ENCODE results near the gene RPP40. TPM values are rescaled to one million over a fixed set of nuclear protein-coding genes. Genes with fewer than 3 reads are reported as not detected.

Gene RPP40
- polyA plus RNA-seq, 2 of the 4 experiments (the other 2 are of a cell fraction) = 17.8 to 33.9 TPM

DNA sequence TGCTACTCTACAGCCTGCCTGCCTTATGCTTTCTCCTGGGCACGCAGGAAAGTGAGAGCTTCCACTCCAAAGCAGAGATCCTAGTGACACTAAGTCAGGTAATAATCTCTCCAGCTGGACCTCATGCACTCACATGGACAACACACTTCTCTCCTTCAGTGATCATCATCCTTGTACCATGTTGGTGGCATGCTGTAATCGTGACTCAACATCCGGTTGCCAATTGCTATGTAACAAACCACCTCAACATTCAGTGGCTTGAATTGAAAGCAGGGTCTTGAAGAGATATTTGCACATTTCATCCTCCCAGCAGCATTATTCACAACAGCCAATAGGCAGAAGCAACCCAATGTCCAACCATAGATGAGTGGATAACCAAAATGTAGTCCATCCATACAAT lies 41.0 kb upstream of the RPP40 start:
- H3K4me2 ChIP-seq = no peak overlapping the region
- CTCF ChIA-PET = interaction anchor here (0.7 kb wide), 1 partner anchor 9 kb away, joined by 3 read pairs; no protein-coding TSS in a partner anchor

DNA sequence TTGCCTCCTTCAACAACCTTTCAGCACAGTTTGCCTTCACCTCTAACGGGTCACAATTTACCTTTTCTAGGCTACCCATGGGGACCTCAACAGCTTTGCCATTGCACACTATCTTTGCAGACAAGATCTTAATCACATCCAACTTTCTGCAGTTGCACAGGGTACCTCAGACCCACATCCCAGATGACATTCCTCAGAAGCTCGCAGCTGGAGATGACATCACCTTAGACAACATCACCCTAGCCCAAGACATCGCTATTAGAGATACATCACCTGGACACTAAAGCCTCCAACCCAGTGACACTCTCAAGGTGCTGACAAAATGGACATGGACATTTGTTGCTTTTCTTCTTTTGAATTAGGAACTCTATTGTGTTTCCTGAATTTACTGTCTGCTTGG lies 38.6 kb upstream of the RPP40 start:
- TF ChIP-seq, protein P1, sequence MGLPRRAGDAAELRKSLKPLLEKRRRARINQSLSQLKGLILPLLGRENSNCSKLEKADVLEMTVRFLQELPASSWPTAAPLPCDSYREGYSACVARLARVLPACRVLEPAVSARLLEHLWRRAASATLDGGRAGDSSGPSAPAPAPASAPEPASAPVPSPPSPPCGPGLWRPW (IDR thresholded peaks at IDR 0.05) = no peak
- TF ChIP-seq, protein P2, sequence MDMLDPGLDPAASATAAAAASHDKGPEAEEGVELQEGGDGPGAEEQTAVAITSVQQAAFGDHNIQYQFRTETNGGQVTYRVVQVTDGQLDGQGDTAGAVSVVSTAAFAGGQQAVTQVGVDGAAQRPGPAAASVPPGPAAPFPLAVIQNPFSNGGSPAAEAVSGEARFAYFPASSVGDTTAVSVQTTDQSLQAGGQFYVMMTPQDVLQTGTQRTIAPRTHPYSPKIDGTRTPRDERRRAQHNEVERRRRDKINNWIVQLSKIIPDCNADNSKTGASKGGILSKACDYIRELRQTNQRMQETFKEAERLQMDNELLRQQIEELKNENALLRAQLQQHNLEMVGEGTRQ (IDR thresholded peaks at IDR 0.05) = no peak
- TF ChIP-seq EHF (CRISPR knock-in tag; IDR thresholded peaks at IDR 0.05) = no peak
- TF ChIP-seq, protein P3, sequence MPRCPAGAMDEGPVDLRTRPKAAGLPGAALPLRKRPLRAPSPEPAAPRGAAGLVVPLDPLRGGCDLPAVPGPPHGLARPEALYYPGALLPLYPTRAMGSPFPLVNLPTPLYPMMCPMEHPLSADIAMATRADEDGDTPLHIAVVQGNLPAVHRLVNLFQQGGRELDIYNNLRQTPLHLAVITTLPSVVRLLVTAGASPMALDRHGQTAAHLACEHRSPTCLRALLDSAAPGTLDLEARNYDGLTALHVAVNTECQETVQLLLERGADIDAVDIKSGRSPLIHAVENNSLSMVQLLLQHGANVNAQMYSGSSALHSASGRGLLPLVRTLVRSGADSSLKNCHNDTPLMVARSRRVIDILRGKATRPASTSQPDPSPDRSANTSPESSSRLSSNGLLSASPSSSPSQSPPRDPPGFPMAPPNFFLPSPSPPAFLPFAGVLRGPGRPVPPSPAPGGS (IDR thresholded peaks at IDR 0.05) = no peak
- Histone ChIP-seq H3K27ac (no peak overlapping the region), H3K4me1 (no peaks in the 10 kb centered on the region), H3K9me3 (no peaks in the 10 kb centered on the region), H3K4me3 (no peak overlapping the region), H3K4me2 (no peak overlapping the region)
- POLR2A ChIA-PET = no interaction called here
- ATAC-seq = no peak
- no peak for FAIRE-seq
- WGBS (ENCODE audit: missing lambda C conversion rate) = 81% methylated on average over 3 of the region's 3 CpGs
- CTCF ChIA-PET = interaction anchor here (0.9 kb wide), 1 partner anchor 13 kb away, joined by 3 read pairs; no protein-coding TSS in a partner anchor
- no peak for DNase-seq (ENCODE audit: low read depth in 1 of 2, low spot score in 1 of 2)

More for the DNA sequence above, 41.0 kb upstream of the RPP40 start:
- 93% methylated on average over 3 of the region's 3 CpGs for WGBS (ENCODE audit: missing lambda C conversion rate)
- ATAC-seq = no peak
- H3K4me1 ChIP-seq = no peaks in the 10 kb centered on the region
- no peak for TF ChIP-seq SMC3 (IDR thresholded peaks at IDR 0.05)
- TF ChIP-seq, protein P1 (IDR thresholded peaks at IDR 0.05) = no peak
- no peak for TF ChIP-seq CHD4 (IDR thresholded peaks at IDR 0.05; ENCODE audit: borderline replicate concordance)
- TF ChIP-seq NFE2L2 (conservative IDR thresholded peaks at IDR 0.05; ENCODE audit: low read length) = no peak
- TF ChIP-seq EP300 (IDR thresholded peaks at IDR 0.05) = no peak
- TF ChIP-seq EHMT2 (IDR thresholded peaks at IDR 0.05; ENCODE audit: low read depth) = no peak
- no peak for TF ChIP-seq CHD2 (IDR thresholded peaks at IDR 0.05; ENCODE audit: low read length, partially characterized antibody)
- no peak for TF ChIP-seq RNF2 (IDR thresholded peaks at IDR 0.05; ENCODE audit: borderline replicate concordance, low read depth)
- no peak for TF ChIP-seq ZNF302 (CRISPR knock-in tag; IDR thresholded peaks at IDR 0.05)
- no peak for TF ChIP-seq JUNB (IDR thresholded peaks at IDR 0.05)
- H3K27ac ChIP-seq = no peak overlapping the region
- DNase-seq (ENCODE audit: low read depth in 1 of 2, low spot score in 1 of 2) = no peak
- H3K9me3 ChIP-seq = peaks cover 4% of the 10 kb centered on the region; the same call in 1 of the 3 replicates
- no peak for FAIRE-seq
- POLR2A ChIA-PET = no interaction called here
- no peak overlapping the region for H3K4me3 ChIP-seq

DNA sequence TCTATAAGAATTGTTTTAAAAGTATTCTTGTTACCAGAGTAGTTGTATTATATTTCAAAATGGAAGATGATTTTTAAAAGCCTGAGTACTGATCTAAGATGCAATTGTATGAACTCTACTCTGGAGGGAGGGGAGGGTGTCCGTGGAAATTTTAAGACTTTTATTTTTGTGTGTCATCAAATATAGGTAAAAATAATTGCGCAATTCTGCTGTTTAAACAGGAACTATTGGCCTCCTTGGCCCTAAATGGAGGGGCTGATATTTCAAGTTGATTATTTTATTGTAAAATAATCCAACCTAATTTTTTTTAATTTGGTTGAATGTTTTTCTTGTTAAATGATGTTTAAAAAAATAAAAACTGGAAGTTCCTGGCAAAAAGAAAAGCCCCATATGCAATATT lies 38.1 kb upstream of the RPP40 start:
- WGBS (ENCODE audit: missing lambda C conversion rate) = 33% methylated on average over 2 of the region's 2 CpGs
- Histone ChIP-seq H3K27ac (no peak overlapping the region), H3K4me3 (no peak overlapping the region), H3K4me1 (no peaks in the 10 kb centered on the region), H3K9me3 (no peaks in the 10 kb centered on the region), H3K4me2 (no peak overlapping the region)
- no peak for FAIRE-seq
- TF ChIP-seq RCOR1 (IDR thresholded peaks at IDR 0.05; ENCODE audit: low read depth, low read length) (no peak), ESRRA (IDR thresholded peaks at IDR 0.05; ENCODE audit: borderline replicate concordance, low read length) (no peak), SREBF2 (IDR thresholded peaks at IDR 0.05) (no peak), TP53 (CRISPR knock-in tag; IDR thresholded peaks at IDR 0.05) (no peak), RNF2 (IDR thresholded peaks at IDR 0.05; ENCODE audit: borderline replicate concordance, low read depth) (no peak), PHF8 (IDR thresholded peaks at IDR 0.05; ENCODE audit: borderline replicate concordance, low read depth) (no peak), HOXA7 (CRISPR knock-in tag; IDR thresholded peaks at IDR 0.05) (no peak), ZNF302 (CRISPR knock-in tag; IDR thresholded peaks at IDR 0.05) (no peak), POLR2AphosphoS2 (conservative IDR thresholded peaks at IDR 0.05; ENCODE audit: low read length) (no peak), FOSB (CRISPR knock-in tag; IDR thresholded peaks at IDR 0.05) (no peak), ZSCAN20 (CRISPR knock-in tag; IDR thresholded peaks at IDR 0.05) (no peak), RAD21 (conservative IDR thresholded peaks at IDR 0.05 in 1 of 2, IDR thresholded peaks at IDR 0.05 in 1 of 2) (no peak), ZC3H11A (IDR thresholded peaks at IDR 0.05) (no peak), POLR2A (IDR thresholded peaks at IDR 0.05; ENCODE audit: low read length) (no peak), HDAC2 (IDR thresholded peaks at IDR 0.05) (no peak)
- CTCF ChIA-PET = interaction anchor here (1.4 kb wide), 1 partner anchor 11 kb away, joined by 3 read pairs; no protein-coding TSS in a partner anchor
- no peak for ATAC-seq
- no peak for DNase-seq (ENCODE audit: low read depth in 1 of 2, low spot score in 1 of 2)
- POLR2A ChIA-PET = no interaction called here
